ENCODE measurements around the gene WDFY4. TPM values are rescaled to one million over a fixed set of nuclear protein-coding genes. Genes with fewer than 3 reads are reported as not detected.

The WDFY4 gene
- total and polyA plus RNA-seq, 8 donors: 2.8 to 23.6 (median 4.8) TPM

DNA sequence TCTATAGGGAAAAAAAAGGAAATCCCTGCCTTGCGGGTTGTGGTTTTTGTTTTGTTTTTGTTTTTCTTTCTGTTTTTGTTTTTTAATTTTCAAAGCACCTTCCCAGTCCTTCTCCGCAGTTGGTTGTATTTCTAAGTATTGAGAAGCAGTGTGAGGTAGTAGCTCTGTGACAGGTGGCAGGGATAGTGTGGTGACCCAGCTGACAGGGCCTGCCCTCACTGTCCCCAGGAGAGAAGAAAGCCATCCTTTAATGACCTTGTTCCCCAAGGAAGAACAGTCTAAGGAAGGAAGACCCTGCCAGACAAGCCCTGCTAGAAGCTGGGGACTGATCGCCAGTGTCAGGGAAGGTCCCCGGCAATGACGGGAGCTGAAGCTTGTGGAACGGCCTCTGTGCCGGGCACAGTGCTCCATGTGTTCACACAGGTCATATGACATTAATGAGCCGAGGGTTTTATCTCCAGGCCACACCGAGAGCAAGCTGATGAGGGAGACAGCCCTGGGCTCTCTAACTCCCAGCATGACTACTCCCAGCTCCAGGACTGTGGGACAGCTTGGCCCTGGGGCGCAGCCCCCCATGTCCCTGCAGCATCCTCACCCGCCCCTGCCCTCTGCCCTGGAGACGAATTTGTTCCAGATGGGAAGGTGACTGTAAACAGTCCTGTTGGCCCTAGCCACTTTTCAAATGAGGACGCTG, 324.0 kb downstream of the WDFY4 start:
- no peaks in the 10 kb centered on the region for H3K9me3 ChIP-seq
- intact Hi-C loops (cut with DNase I): no loop called here
- peak; percentile 15 for ATAC-seq

DNA sequence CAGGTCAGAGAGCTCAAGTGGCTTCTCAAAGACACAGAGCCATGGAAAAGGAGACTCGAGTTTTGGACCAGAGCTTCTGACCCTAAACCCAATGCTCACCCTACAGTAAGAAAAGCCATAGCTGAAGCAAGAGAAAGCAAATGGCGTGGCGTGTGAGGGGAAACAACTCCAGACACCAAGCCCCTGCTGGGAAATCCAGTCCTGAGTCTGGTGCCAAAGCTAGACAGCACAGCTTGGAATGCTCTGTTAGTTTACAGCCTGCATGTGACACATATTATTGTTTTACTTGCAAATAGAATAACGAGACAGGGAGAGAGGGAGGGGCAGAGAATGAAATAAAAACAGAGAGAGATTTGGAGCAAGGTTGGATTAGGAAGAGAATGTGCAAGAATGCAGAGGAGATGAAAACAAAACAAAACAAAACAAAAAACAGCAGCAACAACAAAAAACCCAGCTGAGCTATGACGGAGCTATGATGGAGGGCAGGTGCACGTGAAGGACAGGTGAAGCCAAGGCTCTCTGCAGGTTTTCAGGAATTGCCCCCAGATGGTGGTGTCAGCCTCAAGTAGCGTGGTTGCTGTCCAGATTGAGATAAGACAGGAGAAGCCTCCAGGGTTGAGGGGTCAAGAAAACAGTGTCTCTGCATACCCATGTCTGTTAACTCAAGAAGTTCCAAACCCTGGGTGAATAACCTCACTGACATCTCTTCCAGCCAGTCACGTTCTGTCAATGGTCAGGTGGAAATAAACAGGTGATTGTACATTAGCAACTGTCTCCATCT, 324.7 kb downstream of the WDFY4 start:
- no peak overlapping the region for H3K27ac ChIP-seq
- ATAC-seq: peak; percentile 32

More for the DNA sequence above, 324.0 kb downstream of the WDFY4 start:
- Histone ChIP-seq H3K27ac (no peak overlapping the region), H3K27me3 (no peaks in the 10 kb centered on the region), H3K4me3 (no peak overlapping the region), H3K4me1 (no peaks in the 10 kb centered on the region), H3K36me3 (no peaks in the 10 kb centered on the region)
- no peak for DNase-seq
- TF ChIP-seq, protein P1, sequence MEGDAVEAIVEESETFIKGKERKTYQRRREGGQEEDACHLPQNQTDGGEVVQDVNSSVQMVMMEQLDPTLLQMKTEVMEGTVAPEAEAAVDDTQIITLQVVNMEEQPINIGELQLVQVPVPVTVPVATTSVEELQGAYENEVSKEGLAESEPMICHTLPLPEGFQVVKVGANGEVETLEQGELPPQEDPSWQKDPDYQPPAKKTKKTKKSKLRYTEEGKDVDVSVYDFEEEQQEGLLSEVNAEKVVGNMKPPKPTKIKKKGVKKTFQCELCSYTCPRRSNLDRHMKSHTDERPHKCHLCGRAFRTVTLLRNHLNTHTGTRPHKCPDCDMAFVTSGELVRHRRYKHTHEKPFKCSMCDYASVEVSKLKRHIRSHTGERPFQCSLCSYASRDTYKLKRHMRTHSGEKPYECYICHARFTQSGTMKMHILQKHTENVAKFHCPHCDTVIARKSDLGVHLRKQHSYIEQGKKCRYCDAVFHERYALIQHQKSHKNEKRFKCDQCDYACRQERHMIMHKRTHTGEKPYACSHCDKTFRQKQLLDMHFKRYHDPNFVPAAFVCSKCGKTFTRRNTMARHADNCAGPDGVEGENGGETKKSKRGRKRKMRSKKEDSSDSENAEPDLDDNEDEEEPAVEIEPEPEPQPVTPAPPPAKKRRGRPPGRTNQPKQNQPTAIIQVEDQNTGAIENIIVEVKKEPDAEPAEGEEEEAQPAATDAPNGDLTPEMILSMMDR (IDR thresholded peaks at IDR 0.05): no peak

DNA sequence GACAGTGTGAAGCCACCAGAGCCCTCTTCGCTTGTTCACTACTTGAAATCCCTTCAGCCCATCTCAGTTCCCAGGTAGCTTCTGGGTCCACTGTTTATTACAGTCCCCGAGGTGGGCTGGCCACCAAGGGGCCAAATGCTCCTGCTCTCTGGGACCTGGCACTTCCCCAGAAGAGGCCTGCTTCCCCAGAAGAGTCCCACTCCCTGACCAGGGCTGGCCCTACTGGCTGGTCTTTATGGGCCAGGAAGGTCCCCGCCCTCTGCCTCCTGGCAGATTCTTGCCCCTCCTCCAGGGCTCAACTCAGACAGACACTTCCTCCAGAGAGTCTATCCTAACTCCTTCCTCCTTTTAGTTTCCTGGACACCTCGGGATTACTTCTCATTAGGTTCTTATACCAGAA, 325.6 kb downstream of the WDFY4 start:
- TF ChIP-seq, protein P1 (IDR thresholded peaks at IDR 0.05): no peak
- ATAC-seq: peak; percentile 20
- no peak overlapping the region for H3K27ac ChIP-seq
- H3K9me3 ChIP-seq: no peaks in the 10 kb centered on the region
- no peaks in the 10 kb centered on the region for H3K27me3 ChIP-seq
- H3K36me3 ChIP-seq: no peaks in the 10 kb centered on the region
- intact Hi-C loops (cut with DNase I): no loop called here
- no peaks in the 10 kb centered on the region for H3K4me1 ChIP-seq
- no peak for DNase-seq
- no peak overlapping the region for H3K4me3 ChIP-seq

More for the DNA sequence above, 324.7 kb downstream of the WDFY4 start:
- Histone ChIP-seq H3K27me3 (no peaks in the 10 kb centered on the region), H3K4me1 (no peaks in the 10 kb centered on the region), H3K4me3 (no peak overlapping the region), H3K36me3 (no peaks in the 10 kb centered on the region), H3K9me3 (no peaks in the 10 kb centered on the region)
- TF ChIP-seq, protein P1 (IDR thresholded peaks at IDR 0.05): no peak
- intact Hi-C loops (cut with DNase I): no loop called here
- peak in 2 of 4 donors; percentile 60 to 75 for DNase-seq

DNA sequence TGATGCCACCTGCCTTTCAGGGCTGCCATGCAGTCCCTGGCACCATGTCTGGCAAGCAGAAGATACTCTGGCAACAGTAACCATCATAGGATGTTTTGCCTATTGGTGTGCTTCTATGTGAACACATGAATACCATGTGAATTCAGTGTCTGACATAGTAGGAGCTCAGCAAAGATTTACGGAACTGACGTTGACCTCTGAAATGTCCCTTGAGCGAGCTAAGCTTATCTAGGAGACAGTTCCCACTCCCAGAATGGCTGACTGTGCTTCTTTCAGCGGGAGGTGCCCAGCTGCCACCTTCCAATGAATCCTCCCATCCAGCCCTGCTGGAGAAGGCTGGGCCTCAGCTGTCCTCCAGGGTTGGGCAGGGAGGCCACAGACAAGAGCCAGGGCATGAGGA, 326.2 kb downstream of the WDFY4 start:
- TF ChIP-seq, protein P1 (IDR thresholded peaks at IDR 0.05): no peak
- no peak for ATAC-seq
- Histone ChIP-seq H3K9me3 (no peaks in the 10 kb centered on the region), H3K27ac (no peak overlapping the region), H3K36me3 (no peaks in the 10 kb centered on the region), H3K4me3 (no peak overlapping the region), H3K27me3 (no peaks in the 10 kb centered on the region), H3K4me1 (no peaks in the 10 kb centered on the region)
- intact Hi-C loops (cut with DNase I): no loop called here
- DNase-seq: no peak

DNA sequence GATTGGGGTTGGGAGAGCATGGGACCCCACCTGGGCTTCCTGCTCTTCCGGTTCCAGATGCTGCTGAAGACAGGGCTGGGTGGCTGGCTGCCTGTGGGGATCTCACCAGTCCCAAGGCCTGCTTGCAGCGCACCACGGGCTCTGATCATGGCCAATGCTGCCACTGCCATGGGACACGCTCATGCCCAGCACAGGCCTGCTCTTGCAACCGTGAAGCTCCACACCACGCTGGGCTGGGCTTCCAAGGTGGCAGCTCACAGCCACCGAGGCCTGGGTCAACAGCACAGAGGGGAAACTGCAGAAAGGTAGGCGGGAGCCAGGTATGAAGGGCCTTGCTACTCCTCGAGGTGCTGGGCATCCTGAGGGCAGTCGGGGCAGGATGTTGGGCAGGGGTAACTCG, 327.1 kb downstream of the WDFY4 start:
- no peak overlapping the region for H3K4me3 ChIP-seq
- TF ChIP-seq, protein P1 (IDR thresholded peaks at IDR 0.05): no peak
- no peaks in the 10 kb centered on the region for H3K36me3 ChIP-seq
- no peaks in the 10 kb centered on the region for H3K4me1 ChIP-seq
- intact Hi-C loops (cut with DNase I): no loop called here
- H3K27ac ChIP-seq: no peak overlapping the region
- no peak for ATAC-seq
- no peaks in the 10 kb centered on the region for H3K9me3 ChIP-seq
- no peak for DNase-seq
- H3K27me3 ChIP-seq: no peaks in the 10 kb centered on the region

Measured in left lung (tissue), 10 donors.